Activated CD8-positive, alpha-beta memory T cell treated with anti-CD3 and anti-CD28 coated beads, Interleukin-2, amount 50 U/mL, for 24 hours (primary cell): Measurements from ENCODE around the gene MUC2.

Experiments
- DNase-seq: peaks from one replicate; pipeline ENCODE4 v3.0.0-alpha.2; 2020; ENCODE audit errors: extremely low read depth

The MUC2 gene

GRCh38 chr11:1072116-1072820, 2.4 kb upstream of the MUC2 start:
- no peak for DNase-seq

GRCh38 chr11:1072821-1073231, 1.8 kb upstream of the MUC2 start:
- DNase-seq, result no peak

GRCh38 chr11:1073261-1073724, 1.4 kb upstream of the MUC2 start:
- no peak for DNase-seq

GRCh38 chr11:1073851-1074243, 827 bp upstream of the MUC2 start:
- no peak for DNase-seq

GRCh38 chr11:1075341-1075911, 752 bp downstream of the MUC2 start:
- DNase-seq, result no peak

GRCh38 chr11:1076061-1076665, 1.5 kb downstream of the MUC2 start:
- DNase-seq, result no peak

- no peak for DNase-seq
Measured at GRCh38 chr11:1077033-1077416, 2.4 kb downstream of the MUC2 start.

- DNase-seq, result no peak
Measured at GRCh38 chr11:1077417-1078119, 2.9 kb downstream of the MUC2 start.

GRCh38 chr11:1078191-1078601, 3.5 kb downstream of the MUC2 start:
- no peak for DNase-seq

GRCh38 chr11:1081601-1082311, 7.1 kb downstream of the MUC2 start:
- no peak for DNase-seq

- no peak for DNase-seq
Measured at GRCh38 chr11:1082346-1082727, 7.7 kb downstream of the MUC2 start.

- DNase-seq, result no peak
Measured at GRCh38 chr11:1082728-1083620, 8.3 kb downstream of the MUC2 start.

- no peak for DNase-seq
Measured at GRCh38 chr11:1083621-1084551, 9.2 kb downstream of the MUC2 start.

GRCh38 chr11:1084561-1085439, 10.1 kb downstream of the MUC2 start:
- DNase-seq, result no peak

- DNase-seq, result no peak
Measured at GRCh38 chr11:1085440-1086170, 10.9 kb downstream of the MUC2 start.

GRCh38 chr11:1086171-1087102, 11.8 kb downstream of the MUC2 start:
- DNase-seq, result no peak
